Measurements from ENCODE around the gene SAG.

The SAG gene

GRCh38 chr2:233312874-233313273, 5.3 kb downstream of the SAG start:
- no peaks in the 10 kb centered on the region for H3K9me3 ChIP-seq (ENCODE audit: control insufficient read depth, low read length)

GRCh38 chr2:233314180-233314925, 6.7 kb downstream of the SAG start:
- 93% methylated on average over 20 of the region's 20 CpGs for WGBS
- H2BK15ac ChIP-seq (ENCODE audit: low read depth, poor library complexity, severe bottlenecking) = no peak overlapping the region
- H2AFZ ChIP-seq (ENCODE audit: low read depth, low read length) = no peak overlapping the region
- H2BK12ac ChIP-seq (ENCODE audit: low read length in 2 of 2) = no peak overlapping the region
- H3K79me1 ChIP-seq (replicated peaks; ENCODE audit: low read length, poor library complexity, severe bottlenecking) = no peaks in the 10 kb centered on the region
- no peak overlapping the region for H3K4ac ChIP-seq (ENCODE audit: low read depth in 1 of 2, low read length in 2 of 2)
- no peak overlapping the region for H3K4me2 ChIP-seq (ENCODE audit: low read length, poor library complexity, severe bottlenecking)
- H3K23ac ChIP-seq (ENCODE audit: low read length in 2 of 2) = no peak overlapping the region
- no peak overlapping the region for H3K9ac ChIP-seq (ENCODE audit: low read length)
- peaks cover 23 to 42% of the 10 kb centered on the region in 2 experiments for H3K27me3 ChIP-seq (ENCODE audit: control insufficient read depth in 1 of 2, insufficient read depth in 1 of 2, low read length in 2 of 2)
- DNase-seq = no peak
- no peak overlapping the region for H4K8ac ChIP-seq (ENCODE audit: low read length)
- H2BK120ac ChIP-seq (ENCODE audit: low read depth, low read length) = no peak overlapping the region
- no peak overlapping the region for H2BK5ac ChIP-seq (ENCODE audit: low read depth, low read length, poor library complexity, severe bottlenecking)
- no peak overlapping the region for H2AK5ac ChIP-seq (ENCODE audit: low read length, severe bottlenecking)
- peak overlapping the region; percentile 65 for H4K91ac ChIP-seq (ENCODE audit: low read length)
- H3K9me3 ChIP-seq (ENCODE audit: control insufficient read depth, low read length) = no peaks in the 10 kb centered on the region
- H3K36me3 ChIP-seq (ENCODE audit: control insufficient read depth in 1 of 2, insufficient read depth in 2 of 2, low read depth in 1 of 2, low read length in 2 of 2) = no peaks in the 10 kb centered on the region
- H3K14ac ChIP-seq (ENCODE audit: low read length in 2 of 2) = no peak overlapping the region
- no peak overlapping the region for H3K4me3 ChIP-seq (ENCODE audit: insufficient read depth in 1 of 2, low read depth in 1 of 2, low read length in 2 of 2)
- peak overlapping the region in 1 of 2 experiments; percentile 17 for H3K18ac ChIP-seq (ENCODE audit: low read depth in 1 of 2, low read length in 2 of 2)
- no peak overlapping the region for H3K27ac ChIP-seq (ENCODE audit: low read length, poor library complexity, severe bottlenecking)
- H3K4me1 ChIP-seq (ENCODE audit: control insufficient read depth, insufficient read depth, low read depth, low read length) = no peaks in the 10 kb centered on the region

More at GRCh38 chr2:233312874-233313273, 5.3 kb downstream of the SAG start:
- Histone ChIP-seq H3K79me1 (replicated peaks; ENCODE audit: low read length, poor library complexity, severe bottlenecking) (no peaks in the 10 kb centered on the region), H2AK5ac (ENCODE audit: low read length, severe bottlenecking) (no peak overlapping the region), H3K14ac (ENCODE audit: low read length in 2 of 2) (no peak overlapping the region), H3K4ac (ENCODE audit: low read depth in 1 of 2, low read length in 2 of 2) (peak overlapping the region in 1 of 2 experiments; percentile 13), H3K4me1 (ENCODE audit: control insufficient read depth, insufficient read depth, low read depth, low read length) (no peaks in the 10 kb centered on the region), H4K91ac (ENCODE audit: low read length) (no peak overlapping the region), H3K27me3 (ENCODE audit: control insufficient read depth in 1 of 2, insufficient read depth in 1 of 2, low read length in 2 of 2) (peaks cover 15 to 34% of the 10 kb centered on the region in 2 experiments), H3K23ac (ENCODE audit: low read length in 2 of 2) (no peak overlapping the region), H2BK12ac (ENCODE audit: low read length in 2 of 2) (no peak overlapping the region), H3K18ac (ENCODE audit: low read depth in 1 of 2, low read length in 2 of 2) (no peak overlapping the region), H3K9ac (ENCODE audit: low read length) (no peak overlapping the region), H3K4me2 (ENCODE audit: low read length, poor library complexity, severe bottlenecking) (no peak overlapping the region), H3K27ac (ENCODE audit: low read length, poor library complexity, severe bottlenecking) (no peak overlapping the region), H2BK120ac (ENCODE audit: low read depth, low read length) (no peak overlapping the region), H3K36me3 (ENCODE audit: control insufficient read depth in 1 of 2, insufficient read depth in 2 of 2, low read depth in 1 of 2, low read length in 2 of 2) (no peaks in the 10 kb centered on the region), H2BK5ac (ENCODE audit: low read depth, low read length, poor library complexity, severe bottlenecking) (no peak overlapping the region), H3K4me3 (ENCODE audit: insufficient read depth in 1 of 2, low read depth in 1 of 2, low read length in 2 of 2) (no peak overlapping the region), H2BK15ac (ENCODE audit: low read depth, poor library complexity, severe bottlenecking) (no peak overlapping the region), H2AFZ (ENCODE audit: low read depth, low read length) (no peak overlapping the region), H4K8ac (ENCODE audit: low read length) (no peak overlapping the region)
- WGBS = 70% methylated on average over 8 of the region's 8 CpGs
- DNase-seq = no peak

DNA sequence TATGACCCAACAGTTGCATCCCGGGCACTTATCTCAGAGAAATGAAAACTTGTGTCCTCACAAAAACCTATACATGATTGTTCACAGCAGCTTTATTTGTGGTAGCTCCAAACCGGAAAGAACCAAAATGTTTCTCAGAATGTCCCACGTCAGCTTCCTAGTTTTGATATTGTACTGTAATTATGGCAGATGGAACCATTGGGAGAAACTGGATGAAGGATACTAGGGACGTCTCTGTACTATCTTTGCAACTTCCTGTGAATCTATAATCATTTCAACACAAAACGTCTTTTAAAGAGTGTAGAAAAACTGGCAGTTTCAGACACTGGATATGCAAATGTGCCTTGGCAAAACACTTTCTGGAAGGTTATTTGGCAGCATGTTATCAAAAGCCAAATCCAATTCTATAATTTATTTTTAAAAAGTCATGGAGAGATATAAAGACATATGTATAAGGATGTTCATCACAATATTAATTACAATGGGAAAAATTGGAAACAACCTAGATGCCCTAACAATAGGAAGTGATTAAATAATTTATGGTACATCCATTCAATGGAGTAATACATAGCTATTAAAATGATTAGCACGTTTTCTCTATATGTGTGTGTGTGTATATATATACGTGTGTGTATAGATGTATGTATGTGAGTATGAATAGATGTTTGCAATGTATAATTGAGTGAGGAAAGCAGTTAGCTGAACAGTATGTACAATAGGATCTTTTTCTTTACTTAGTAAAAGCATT, 9.8 kb downstream of the SAG start:
- H2BK5ac ChIP-seq (ENCODE audit: low read depth, low read length, poor library complexity, severe bottlenecking) = no peak overlapping the region
- whole genome bisulfite sequencing = 97% methylated on average over 5 of the region's 7 CpGs
- no peaks in the 10 kb centered on the region for H3K9me3 ChIP-seq (ENCODE audit: control insufficient read depth, low read length)
- H3K4ac ChIP-seq (ENCODE audit: low read depth in 1 of 2, low read length in 2 of 2) = no peak overlapping the region
- no peaks in the 10 kb centered on the region for H3K36me3 ChIP-seq (ENCODE audit: control insufficient read depth in 1 of 2, insufficient read depth in 2 of 2, low read depth in 1 of 2, low read length in 2 of 2)
- no peak overlapping the region for H3K23ac ChIP-seq (ENCODE audit: low read length in 2 of 2)
- H2BK15ac ChIP-seq (ENCODE audit: low read depth, poor library complexity, severe bottlenecking) = no peak overlapping the region
- DNase-seq = no peak
- H4K8ac ChIP-seq (ENCODE audit: low read length) = no peak overlapping the region
- H2AK5ac ChIP-seq (ENCODE audit: low read length, severe bottlenecking) = no peak overlapping the region
- H3K4me3 ChIP-seq (ENCODE audit: insufficient read depth in 1 of 2, low read depth in 1 of 2, low read length in 2 of 2) = no peak overlapping the region
- peaks cover 39 to 49% of the 10 kb centered on the region in 2 experiments for H3K27me3 ChIP-seq (ENCODE audit: control insufficient read depth in 1 of 2, insufficient read depth in 1 of 2, low read length in 2 of 2)
- H3K79me1 ChIP-seq (replicated peaks; ENCODE audit: low read length, poor library complexity, severe bottlenecking) = no peaks in the 10 kb centered on the region
- no peak overlapping the region for H3K14ac ChIP-seq (ENCODE audit: low read length in 2 of 2)
- no peak overlapping the region for H3K4me2 ChIP-seq (ENCODE audit: low read length, poor library complexity, severe bottlenecking)
- H3K18ac ChIP-seq (ENCODE audit: low read depth in 1 of 2, low read length in 2 of 2) = no peak overlapping the region
- no peak overlapping the region for H4K91ac ChIP-seq (ENCODE audit: low read length)
- no peak overlapping the region for H3K9ac ChIP-seq (ENCODE audit: low read length)
- no peak overlapping the region for H3K27ac ChIP-seq (ENCODE audit: low read length, poor library complexity, severe bottlenecking)
- no peak overlapping the region for H2BK12ac ChIP-seq (ENCODE audit: low read length in 2 of 2)
- H3K4me1 ChIP-seq (ENCODE audit: control insufficient read depth, insufficient read depth, low read depth, low read length) = no peaks in the 10 kb centered on the region
- no peak overlapping the region for H2BK120ac ChIP-seq (ENCODE audit: low read depth, low read length)
- no peak overlapping the region for H2AFZ ChIP-seq (ENCODE audit: low read depth, low read length)

GRCh38 chr2:233319256-233319655, 11.6 kb downstream of the SAG start:
- no peak overlapping the region for H3K4me3 ChIP-seq (ENCODE audit: insufficient read depth in 1 of 2, low read depth in 1 of 2, low read length in 2 of 2)
- no peak overlapping the region for H3K23ac ChIP-seq (ENCODE audit: low read length in 2 of 2)
- no peak overlapping the region for H2BK120ac ChIP-seq (ENCODE audit: low read depth, low read length)
- H3K4ac ChIP-seq (ENCODE audit: low read depth in 1 of 2, low read length in 2 of 2) = no peak overlapping the region
- H2AFZ ChIP-seq (ENCODE audit: low read depth, low read length) = no peak overlapping the region
- H3K18ac ChIP-seq (ENCODE audit: low read depth in 1 of 2, low read length in 2 of 2) = no peak overlapping the region
- DNase-seq = no peak
- no peak overlapping the region for H3K14ac ChIP-seq (ENCODE audit: low read length in 2 of 2)
- peaks cover 28 to 43% of the 10 kb centered on the region in 2 experiments for H3K27me3 ChIP-seq (ENCODE audit: control insufficient read depth in 1 of 2, insufficient read depth in 1 of 2, low read length in 2 of 2)
- no peak overlapping the region for H3K27ac ChIP-seq (ENCODE audit: low read length, poor library complexity, severe bottlenecking)
- no peak overlapping the region for H2BK12ac ChIP-seq (ENCODE audit: low read length in 2 of 2)
- no peaks in the 10 kb centered on the region for H3K4me1 ChIP-seq (ENCODE audit: control insufficient read depth, insufficient read depth, low read depth, low read length)
- H3K9me3 ChIP-seq (ENCODE audit: control insufficient read depth, low read length) = no peaks in the 10 kb centered on the region
- H2BK5ac ChIP-seq (ENCODE audit: low read depth, low read length, poor library complexity, severe bottlenecking) = no peak overlapping the region
- no peak overlapping the region for H2AK5ac ChIP-seq (ENCODE audit: low read length, severe bottlenecking)
- H4K8ac ChIP-seq (ENCODE audit: low read length) = no peak overlapping the region
- no peak overlapping the region for H2BK15ac ChIP-seq (ENCODE audit: low read depth, poor library complexity, severe bottlenecking)
- no peak overlapping the region for H3K9ac ChIP-seq (ENCODE audit: low read length)
- no peaks in the 10 kb centered on the region for H3K79me1 ChIP-seq (replicated peaks; ENCODE audit: low read length, poor library complexity, severe bottlenecking)
- whole genome bisulfite sequencing = 85% methylated on average over 2 of the region's 5 CpGs
- no peaks in the 10 kb centered on the region for H3K36me3 ChIP-seq (ENCODE audit: control insufficient read depth in 1 of 2, insufficient read depth in 2 of 2, low read depth in 1 of 2, low read length in 2 of 2)
- no peak overlapping the region for H4K91ac ChIP-seq (ENCODE audit: low read length)
- no peak overlapping the region for H3K4me2 ChIP-seq (ENCODE audit: low read length, poor library complexity, severe bottlenecking)

All from mesenchymal stem cell (in vitro differentiated cells and primary cell).